NCI-H460 (cell line): Measurements from ENCODE around the gene EDRF1. TPM values are rescaled to one million over a fixed set of nuclear protein-coding genes. Genes with fewer than 3 reads are reported as not detected.

Experiments
- total RNA-seq: library from RNA; depleted of rRNA; stranded (reverse); fragments of >200 nt; shearing (Covaris generic); gene quantifications from 2 replicates; pipeline ENCODE4 v1.2.3, GENCODE V29; 2014; rRNA removed

The EDRF1 gene
- total RNA-seq, 1 experiment from 2014 or later: 24.9 TPM

Other genes starting within 250 kb of the EDRF1 start
- gene TEX36, start 36.5 kb upstream of the EDRF1 start, total RNA-seq: not detected in 2 replicates
- gene MMP21, start 56.1 kb downstream of the EDRF1 start, total RNA-seq: not detected in 2 replicates
- gene UROS, start 103.5 kb downstream of the EDRF1 start, total RNA-seq: 50.4 and 55.0 TPM in 2 replicates
- 85.3 and 102 TPM in 2 replicates for gene BCCIP, start 103.8 kb downstream of the EDRF1 start, total RNA-seq
- gene DHX32, start 161.6 kb downstream of the EDRF1 start, total RNA-seq: 37.7 and 43.4 TPM in 2 replicates
- 0.20 and 0.63 TPM in 2 replicates for gene FANK1, start 176.9 kb downstream of the EDRF1 start, total RNA-seq